Measurements from ENCODE around the gene ZNF385B.

The ZNF385B gene

GRCh38 chr2:179543361-179543901 is 318.0 kb downstream of the ZNF385B start:
- no peak for DNase-seq

- no peak for DNase-seq
Observed at GRCh38 chr2:179541586-179541985, 319.8 kb downstream of the ZNF385B start.

- no peak for DNase-seq
Observed at GRCh38 chr2:179539124-179539511, 322.3 kb downstream of the ZNF385B start.

DNA sequence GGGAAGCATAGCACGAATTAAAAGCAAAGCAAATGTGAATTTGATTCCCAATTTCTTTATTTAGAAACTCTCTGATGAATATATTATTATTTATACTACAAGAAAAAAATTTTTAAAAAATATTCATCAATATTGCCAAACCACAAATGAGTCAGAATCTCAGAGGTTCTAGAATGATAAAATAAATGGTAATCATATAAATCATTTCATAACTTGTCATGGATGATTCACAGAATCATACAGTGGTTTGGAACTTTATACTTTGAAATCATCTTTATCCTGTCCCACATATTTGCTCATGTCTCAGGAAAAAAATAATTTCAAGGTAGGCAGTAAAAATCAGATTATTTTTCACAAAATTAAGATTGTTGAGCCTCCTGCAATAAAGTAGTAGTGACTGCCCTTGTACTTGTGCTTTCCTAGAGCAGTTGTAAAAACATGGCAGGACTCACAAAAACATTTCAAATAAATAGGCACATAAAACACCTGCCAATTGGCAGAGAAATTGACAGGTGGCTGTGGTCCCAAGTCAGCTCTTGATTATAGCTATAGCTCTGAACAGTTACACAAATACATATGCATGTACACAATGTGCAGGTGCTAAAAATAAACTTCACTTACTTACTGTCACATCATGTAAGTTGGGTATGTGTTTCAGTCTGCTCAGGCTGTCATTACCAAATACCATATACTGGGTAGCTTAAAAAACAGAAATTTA is 322.8 kb downstream of the ZNF385B start:
- no peak for DNase-seq

- no peak for DNase-seq
Observed at GRCh38 chr2:179536185-179536584, 325.2 kb downstream of the ZNF385B start.

- no peak for DNase-seq
Observed at GRCh38 chr2:179533875-179534274, 327.5 kb downstream of the ZNF385B start.

DNA sequence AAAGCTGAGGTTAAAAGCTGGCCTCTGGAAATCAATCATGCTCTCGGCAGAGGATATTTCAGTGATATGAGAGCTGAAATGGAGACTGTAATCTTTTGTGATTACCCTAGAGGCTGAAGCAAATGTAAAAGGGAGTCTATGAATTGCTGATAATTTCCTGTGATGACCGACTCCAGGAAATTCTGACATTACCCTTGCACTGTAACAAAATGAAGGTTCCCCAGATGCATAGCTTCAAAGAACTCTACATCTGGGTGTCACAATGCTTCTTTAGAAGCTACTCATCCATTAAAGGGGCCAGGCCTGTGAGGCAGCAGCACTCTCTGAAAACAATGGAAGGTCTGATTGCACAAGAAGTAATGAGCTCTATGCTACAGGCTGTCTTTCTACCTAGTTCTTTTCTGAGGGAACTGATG is 328.5 kb downstream of the ZNF385B start:
- no peak for DNase-seq

- DNase-seq: no peak
Observed at GRCh38 chr2:179528576-179529069, 332.8 kb downstream of the ZNF385B start.

DNA sequence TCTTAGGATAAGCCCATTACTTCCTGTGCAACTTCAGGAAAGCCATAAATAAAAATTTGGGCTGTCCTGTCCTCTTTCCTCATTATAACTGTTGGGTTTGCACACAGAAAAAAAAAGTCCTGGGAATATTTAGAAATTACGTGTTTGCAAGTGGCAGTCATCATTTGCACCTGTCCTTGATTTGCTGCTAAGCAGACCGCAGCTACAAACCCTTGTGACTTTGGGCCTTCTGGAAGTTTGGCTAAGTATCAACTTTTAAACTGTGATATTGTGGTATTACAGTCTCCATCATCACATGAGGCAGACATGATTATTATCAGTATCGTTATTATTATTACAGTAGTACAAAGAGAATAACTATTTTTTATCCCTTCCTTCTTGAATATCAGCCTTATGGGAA is 336.1 kb downstream of the ZNF385B start:
- DNase-seq: no peak

DNA sequence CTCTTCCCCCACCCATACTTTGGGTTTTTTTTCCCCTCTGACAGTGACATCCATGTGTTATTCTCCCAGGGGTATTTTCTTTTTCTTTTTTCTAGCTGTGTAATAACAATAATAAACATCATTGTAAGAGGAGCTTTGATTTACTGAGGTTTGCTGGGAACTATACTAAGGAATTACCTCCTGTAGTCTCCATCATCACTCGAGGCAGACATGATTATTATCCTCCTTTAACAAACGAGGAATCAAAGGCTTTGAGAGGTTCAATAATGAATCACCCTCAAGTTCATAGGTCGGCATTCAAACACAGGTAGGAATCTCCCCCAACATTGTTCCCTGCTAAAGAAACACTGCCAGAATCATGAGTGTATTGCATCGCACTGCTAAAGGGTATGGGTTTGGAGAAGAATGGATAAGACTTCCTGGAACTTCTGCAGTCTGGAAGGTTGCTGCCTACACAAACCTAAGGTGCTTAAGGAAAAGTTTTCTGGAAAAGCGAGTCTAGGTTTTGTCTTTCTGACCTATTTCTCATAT is 336.5 kb downstream of the ZNF385B start:
- no peak for DNase-seq

GRCh38 chr2:179521944-179522343 is 339.5 kb downstream of the ZNF385B start:
- DNase-seq: no peak

GRCh38 chr2:179518830-179519229 is 342.6 kb downstream of the ZNF385B start:
- no peak for DNase-seq

- DNase-seq: no peak
Observed at GRCh38 chr2:179513181-179513580, 348.2 kb downstream of the ZNF385B start.

DNA sequence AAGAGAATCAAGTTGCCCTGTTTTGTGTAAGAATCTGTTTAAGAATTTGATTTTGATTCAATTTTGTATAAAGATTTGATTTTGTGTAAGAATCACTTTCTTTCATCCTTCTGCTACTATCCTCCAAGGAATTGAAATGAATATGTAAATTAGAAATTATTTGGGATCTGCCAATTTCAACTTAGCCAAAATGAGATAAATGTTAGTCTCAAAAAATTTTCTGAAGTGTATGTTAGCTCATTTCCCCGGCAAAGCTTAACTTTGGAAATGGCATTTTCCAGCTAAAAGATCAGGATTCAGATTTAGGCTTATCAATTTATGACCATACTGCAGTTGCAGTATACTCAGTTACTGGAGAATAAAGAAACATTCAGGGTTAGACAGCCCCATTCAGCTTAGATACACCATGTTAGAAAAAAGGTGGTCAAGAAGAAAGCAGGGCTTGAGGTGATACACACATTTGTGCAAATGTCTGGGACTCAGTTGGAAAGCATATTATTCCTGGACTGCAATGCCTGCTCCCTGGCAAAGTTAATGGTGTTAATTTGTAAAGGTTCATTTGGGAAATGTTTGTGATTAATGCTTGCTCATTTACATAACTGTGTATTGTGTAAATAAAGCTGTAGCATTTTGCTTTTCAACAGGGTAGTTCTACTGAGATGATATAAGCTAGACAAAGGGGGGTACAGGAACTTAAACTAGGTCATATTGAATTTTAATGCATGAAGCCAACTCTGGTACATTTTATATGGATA is 349.0 kb downstream of the ZNF385B start:
- DNase-seq: no peak

- no peak for DNase-seq
Observed at GRCh38 chr2:179511105-179511789, 350.2 kb downstream of the ZNF385B start.

GRCh38 chr2:179495315-179495714 is 366.1 kb downstream of the ZNF385B start:
- DNase-seq: no peak

GRCh38 chr2:179488563-179488962 is 372.8 kb downstream of the ZNF385B start:
- DNase-seq: no peak

GRCh38 chr2:179487010-179487731 is 374.2 kb downstream of the ZNF385B start:
- no peak for DNase-seq

- DNase-seq: no peak
Observed at GRCh38 chr2:179483131-179483530, 378.3 kb downstream of the ZNF385B start.

GRCh38 chr2:179479947-179480346 is 381.5 kb downstream of the ZNF385B start:
- no peak for DNase-seq

DNA sequence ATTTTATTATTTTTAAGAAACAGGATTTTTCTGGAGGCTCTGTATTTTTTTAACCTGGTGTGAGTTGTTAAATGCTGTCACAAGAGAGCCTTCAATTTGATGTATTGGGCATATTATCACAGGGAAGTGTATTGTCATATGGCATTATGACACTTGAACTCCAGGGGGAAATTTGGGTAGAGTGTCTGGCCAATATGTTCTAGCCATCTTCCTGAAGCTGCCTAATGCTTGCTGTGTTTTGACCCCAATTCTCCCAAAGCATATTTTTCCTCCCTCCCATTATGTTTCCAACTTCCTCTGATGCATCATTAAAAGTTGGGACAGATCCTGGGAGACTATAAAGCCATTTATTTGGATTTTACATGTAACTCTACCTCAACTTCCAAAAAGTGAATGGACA is 382.6 kb downstream of the ZNF385B start:
- no peak for DNase-seq

GRCh38 chr2:179470992-179471391 is 390.4 kb downstream of the ZNF385B start:
- DNase-seq: no peak
